ENCODE measurements around the gene KLHL22.
"Not testable (repeated sequence)": the region's sequence is repeated elsewhere in the genome, so short reads cannot be mapped to it uniquely, and the experiment has no call there.

KLHL22 gene

GRCh38 chr22:20419664-20419951 lies 76.0 kb downstream of the KLHL22 start:
- Histone ChIP-seq H3K4me1 (peaks cover 23 to 68% (median 62%) of the 10 kb centered on the region in 10 experiments), H3K4me2 (no peak overlapping the region), H3K9ac (no peak overlapping the region), H3K27ac (no peak overlapping the region), H3K9me3 (replicated peaks in 1 of 11) (peaks cover 0 to under 1% (median 0%) of the 10 kb centered on the region in 11 experiments; a peak in 1 of 22 replicates), H3K4me3 (no peak overlapping the region), H4K20me1 (peaks cover 0 to 5% (median 0%) of the 10 kb centered on the region in 11 experiments; a peak in 1 of 22 replicates), H3K27me3 (peaks cover 4 to 14% (median 7%) of the 10 kb centered on the region in 11 experiments), H3K36me3 (no peaks in the 10 kb centered on the region)
- no peak for TF ChIP-seq Cebpa-rat (IDR thresholded peaks at IDR 0.05)

DNA sequence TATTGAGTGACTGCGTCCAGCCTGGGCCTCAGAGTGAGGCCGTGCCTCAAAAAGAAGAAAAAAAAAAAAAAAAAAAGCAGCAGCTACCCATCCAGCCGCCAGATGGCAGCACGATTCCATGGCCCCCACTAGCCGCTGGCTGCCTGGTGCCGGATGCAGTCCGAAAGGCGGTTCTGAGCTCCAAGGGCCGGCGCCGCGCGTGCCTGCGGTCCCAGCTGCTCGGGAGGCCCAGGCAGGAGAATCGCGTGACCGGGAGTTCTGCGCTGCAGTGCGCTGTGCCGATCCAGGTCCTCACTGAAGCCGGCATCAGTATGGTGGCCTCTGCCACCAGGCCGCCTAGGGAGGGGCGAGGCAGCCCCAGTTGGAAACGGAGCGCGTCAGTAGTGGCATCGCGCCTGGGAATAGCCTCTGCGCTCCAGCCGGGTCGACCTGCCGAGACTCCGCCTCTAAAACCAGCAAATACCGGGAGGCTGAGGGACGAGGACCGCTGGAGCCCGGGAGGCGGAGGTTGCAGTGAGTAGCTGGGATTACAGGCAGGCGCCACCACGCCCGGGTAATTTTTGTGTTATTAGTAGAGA lies 77.3 kb downstream of the KLHL22 start:
- Histone ChIP-seq H3K4me3 (peak overlapping the region in 2 of 10 experiments; percentile 10 to 31; a peak in 2 of 20 replicates), H3K36me3 (no peaks in the 10 kb centered on the region), H3K27ac (no peak overlapping the region), H3K27me3 (peaks cover 0 to 1% (median 0%) of the 10 kb centered on the region in 11 experiments; a peak in 1 of 22 replicates), H3K4me1 (peaks cover 10 to 61% (median 51%) of the 10 kb centered on the region in 10 experiments), H3K9ac (peak overlapping the region in 5 of 11 experiments; percentile 29 to 50 (median 42); a peak in 4 of 22 replicates), H3K4me2 (peak overlapping the region; percentile 46 to 85 (median 72); a peak in 21 of 22 replicates), H3K9me3 (replicated peaks in 1 of 11) (no peaks in the 10 kb centered on the region), H4K20me1 (peaks cover 0 to 2% (median 0%) of the 10 kb centered on the region in 11 experiments; a peak in 1 of 22 replicates)
- TF ChIP-seq Cebpa-rat (IDR thresholded peaks at IDR 0.05), result no peak

DNA sequence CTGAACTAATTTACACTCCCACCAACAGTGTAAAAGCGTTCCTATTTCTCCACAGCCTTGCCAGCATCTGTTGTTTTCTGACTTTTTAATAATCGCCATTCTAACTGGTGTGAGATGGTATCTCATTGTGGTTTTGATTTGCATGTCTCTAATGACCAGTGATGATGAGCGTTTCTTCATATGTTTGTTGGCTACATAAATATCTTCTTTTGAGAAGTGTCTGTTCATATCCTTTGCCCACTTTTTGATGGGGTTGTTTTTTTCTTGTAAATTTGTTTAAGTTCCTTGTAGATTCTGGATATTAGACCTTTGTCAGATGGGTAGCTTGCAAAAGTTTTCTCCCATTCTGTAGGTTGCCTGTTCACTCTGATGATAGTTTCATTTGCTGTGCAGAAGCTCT lies 79.9 kb downstream of the KLHL22 start:
- H3K27ac ChIP-seq, H3K36me3 ChIP-seq: not testable (repeated sequence)

GRCh38 chr22:20415241-20415640 lies 80.4 kb downstream of the KLHL22 start:
- not testable (repeated sequence) for H3K27ac ChIP-seq; H3K9me3 ChIP-seq (replicated peaks in 1 of 11); H3K9ac ChIP-seq; H3K36me3 ChIP-seq; H3K4me2 ChIP-seq; H3K27me3 ChIP-seq; H4K20me1 ChIP-seq; H3K4me3 ChIP-seq
- H3K4me1 ChIP-seq, result peaks cover 0 to 42% (median 28%) of the 10 kb centered on the region in 10 experiments; a peak in 15 of 20 replicates

More for the DNA sequence above, 79.9 kb downstream of the KLHL22 start:
- H3K4me3 ChIP-seq; H3K9ac ChIP-seq; H4K20me1 ChIP-seq; H3K9me3 ChIP-seq (replicated peaks in 1 of 11); H3K4me2 ChIP-seq; H3K27me3 ChIP-seq: not testable (repeated sequence)
- peaks cover 0 to 46% (median 31%) of the 10 kb centered on the region in 10 experiments; a peak in 16 of 20 replicates for H3K4me1 ChIP-seq

DNA sequence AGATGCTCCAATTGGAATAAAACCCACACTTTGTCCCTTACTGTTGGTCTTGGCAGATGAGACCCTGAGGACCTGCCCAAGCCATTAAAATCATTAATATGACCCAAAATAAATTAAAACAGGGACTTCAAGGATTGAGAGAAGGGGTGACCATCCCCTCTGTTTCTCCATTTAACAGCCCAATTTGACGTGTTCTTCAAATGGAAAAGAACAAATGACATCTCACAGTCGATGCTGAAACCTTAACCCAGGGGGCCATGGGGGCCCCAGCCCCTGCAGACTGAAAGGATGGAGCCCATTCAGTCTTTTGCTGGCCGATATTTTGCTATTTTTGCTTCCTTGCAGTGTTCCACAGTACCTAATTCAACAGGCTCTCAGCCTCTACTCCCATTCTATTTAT lies 81.1 kb downstream of the KLHL22 start:
- peaks cover 0 to 36% (median 25%) of the 10 kb centered on the region in 10 experiments; a peak in 14 of 20 replicates for H3K4me1 ChIP-seq
- H3K4me2 ChIP-seq, result no peak overlapping the region
- H3K4me3 ChIP-seq, result no peak overlapping the region
- TF ChIP-seq Cebpa-rat (IDR thresholded peaks at IDR 0.05), result no peak
- H3K9me3 ChIP-seq (replicated peaks in 1 of 11), result no peaks in the 10 kb centered on the region
- no peak overlapping the region for H3K27ac ChIP-seq
- H3K36me3 ChIP-seq, result no peaks in the 10 kb centered on the region
- H4K20me1 ChIP-seq, result no peaks in the 10 kb centered on the region
- no peak overlapping the region for H3K9ac ChIP-seq
- H3K27me3 ChIP-seq, result no peaks in the 10 kb centered on the region

DNA sequence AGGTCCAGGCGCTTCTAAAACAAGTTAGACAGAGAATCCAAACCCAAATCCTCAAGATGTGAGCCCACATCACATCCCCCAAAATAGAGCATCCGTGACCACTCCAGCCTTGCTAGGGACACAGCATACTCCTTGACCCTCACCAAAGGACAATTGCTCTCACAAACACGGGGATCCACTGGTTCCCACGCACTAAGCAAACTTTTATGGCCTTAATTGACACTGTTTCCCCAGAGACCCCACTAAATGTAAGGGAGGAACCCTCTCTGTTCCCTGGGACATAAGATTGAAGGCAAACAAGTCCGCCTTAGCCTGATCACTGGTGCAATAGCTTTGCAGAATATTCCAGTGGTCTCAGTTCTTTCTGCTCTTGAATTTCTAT lies 81.5 kb downstream of the KLHL22 start:
- peaks cover 0 to 33% (median 25%) of the 10 kb centered on the region in 10 experiments; a peak in 14 of 20 replicates for H3K4me1 ChIP-seq
- H4K20me1 ChIP-seq, result no peaks in the 10 kb centered on the region
- H3K27me3 ChIP-seq, result no peaks in the 10 kb centered on the region
- H3K36me3 ChIP-seq, result peaks cover 0 to 2% (median 0%) of the 10 kb centered on the region in 11 experiments; a peak in 1 of 22 replicates
- TF ChIP-seq Cebpa-rat (IDR thresholded peaks at IDR 0.05), result no peak
- H3K27ac ChIP-seq, result no peak overlapping the region
- no peak overlapping the region for H3K4me3 ChIP-seq
- H3K4me2 ChIP-seq, result no peak overlapping the region
- H3K9me3 ChIP-seq (replicated peaks in 1 of 11), result no peaks in the 10 kb centered on the region
- no peak overlapping the region for H3K9ac ChIP-seq

GRCh38 chr22:20413217-20414058 lies 82.2 kb downstream of the KLHL22 start:
- Histone ChIP-seq H3K9me3 (replicated peaks in 1 of 11) (no peaks in the 10 kb centered on the region), H3K36me3 (peaks cover 0 to 5% (median 0%) of the 10 kb centered on the region in 11 experiments; a peak in 1 of 22 replicates), H3K4me1 (peaks cover 0 to 33% (median 23%) of the 10 kb centered on the region in 10 experiments; a peak in 14 of 20 replicates), H3K27ac (no peak overlapping the region), H3K4me2 (peak overlapping the region in 2 of 11 experiments; percentile 17 to 39; a peak in 3 of 22 replicates), H3K27me3 (no peaks in the 10 kb centered on the region), H3K9ac (no peak overlapping the region), H4K20me1 (no peaks in the 10 kb centered on the region), H3K4me3 (no peak overlapping the region)
- no peak for TF ChIP-seq Cebpa-rat (IDR thresholded peaks at IDR 0.05)

DNA sequence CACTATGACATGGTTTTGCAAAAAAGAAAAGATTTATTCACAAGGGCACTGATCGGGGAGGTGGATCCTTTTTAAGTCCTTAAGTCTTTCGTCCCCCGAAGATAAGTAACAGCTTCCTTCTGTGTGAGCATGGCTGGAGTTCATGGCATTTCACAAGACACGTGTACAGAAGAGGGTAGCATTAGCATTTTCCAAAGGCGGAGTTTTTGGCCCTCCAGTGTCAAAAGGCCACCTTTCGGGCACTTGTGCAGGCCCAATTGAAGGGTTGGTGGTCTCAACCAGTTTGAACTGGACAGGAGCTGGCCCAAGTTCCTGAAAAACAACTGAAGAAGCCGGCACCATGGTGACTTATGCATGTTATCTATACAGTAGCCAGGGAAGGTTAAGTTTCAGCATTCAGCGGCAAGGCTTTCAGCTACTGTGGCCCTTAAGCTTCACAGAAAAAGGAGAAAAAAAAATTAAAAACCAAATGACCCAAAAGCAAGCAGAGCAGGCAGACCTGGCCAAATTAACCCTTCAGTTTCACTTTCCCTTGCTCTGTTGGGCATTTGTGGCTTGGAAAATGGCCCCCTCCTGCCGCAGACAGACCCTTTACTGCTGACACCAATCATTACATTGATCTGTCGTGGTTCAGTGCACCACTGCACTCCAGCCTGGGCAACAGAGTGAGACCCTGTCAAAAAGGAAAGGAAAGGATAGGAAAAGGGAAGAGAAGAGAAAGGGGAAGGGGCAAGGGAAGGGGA lies 83.0 kb downstream of the KLHL22 start:
- no peak for TF ChIP-seq Cebpa-rat (IDR thresholded peaks at IDR 0.05)
- no peak overlapping the region for H3K4me3 ChIP-seq
- no peak overlapping the region for H3K9ac ChIP-seq
- H3K9me3 ChIP-seq (replicated peaks in 1 of 11), result no peaks in the 10 kb centered on the region
- peak overlapping the region in 4 of 11 experiments; percentile 2 to 39 (median 17); a peak in 6 of 22 replicates for H3K4me2 ChIP-seq
- no peak overlapping the region for H3K27ac ChIP-seq
- H3K4me1 ChIP-seq, result peaks cover 0 to 25% (median 15%) of the 10 kb centered on the region in 10 experiments; a peak in 14 of 20 replicates
- no peaks in the 10 kb centered on the region for H3K27me3 ChIP-seq
- peaks cover 0 to 7% (median 5%) of the 10 kb centered on the region in 11 experiments; a peak in 12 of 22 replicates for H4K20me1 ChIP-seq
- peaks cover 0 to 10% (median 5%) of the 10 kb centered on the region in 11 experiments; a peak in 12 of 22 replicates for H3K36me3 ChIP-seq

DNA sequence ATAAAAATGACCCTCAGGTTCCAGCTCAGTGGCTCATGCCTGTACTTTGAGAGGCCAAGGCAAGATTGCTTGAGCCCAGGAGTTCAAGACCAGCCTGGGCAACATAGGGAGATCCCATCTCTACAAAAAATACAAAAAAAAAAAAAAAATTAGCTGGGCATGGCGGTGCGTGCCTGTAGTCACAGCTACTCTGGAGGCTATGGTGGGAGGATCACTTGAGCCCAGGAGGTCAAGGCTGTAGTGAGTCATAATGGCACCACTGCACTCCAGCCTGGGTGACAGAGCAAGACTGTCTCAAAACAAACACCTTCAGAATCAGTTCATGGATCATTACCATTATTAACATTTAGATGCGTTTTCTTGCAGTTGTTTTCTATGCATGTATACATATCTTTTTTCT lies 86.2 kb downstream of the KLHL22 start:
- not testable (repeated sequence) for H3K4me2 ChIP-seq; H3K27ac ChIP-seq; H3K9me3 ChIP-seq (replicated peaks in 1 of 11); H3K27me3 ChIP-seq; H3K4me3 ChIP-seq; H3K9ac ChIP-seq
- peaks cover 0 to 37% (median 32%) of the 10 kb centered on the region in 11 experiments; a peak in 17 of 22 replicates for H4K20me1 ChIP-seq
- peaks cover 26 to 42% (median 37%) of the 10 kb centered on the region in 11 experiments for H3K36me3 ChIP-seq
- H3K4me1 ChIP-seq, result peaks cover 0 to 39% (median 27%) of the 10 kb centered on the region in 10 experiments; a peak in 16 of 20 replicates

All from BLaER1 treated with 17β-estradiol and CSF1 and Interleukin-3, amounts not matched to agents 10 nM and 100 nM (cell line).